GM19324 (cell line): ENCODE results near the gene TRIM26.
A peak's percentile ranks its signal among the peaks of the same experiment; 100 is the strongest.

Source experiments
- ATAC-seq: cut with Tn5 transposase; IDR thresholded peaks from one replicate; pipeline ENCODE4 v1.9.1; 2021; ENCODE audit warnings: mild to moderate bottlenecking, moderate library complexity; ENCODE audit not compliant: unreplicated experiment, low FRiP score

TRIM26 gene

GRCh38 chr6:30211306-30211705 lies 1.9 kb downstream of the TRIM26 start:
- ATAC-seq = no peak

GRCh38 chr6:30207619-30208295 lies 5.4 kb downstream of the TRIM26 start:
- ATAC-seq = no peak

GRCh38 chr6:30206799-30207618 lies 6.2 kb downstream of the TRIM26 start:
- no peak for ATAC-seq

GRCh38 chr6:30206152-30206551 lies 7.1 kb downstream of the TRIM26 start:
- ATAC-seq = no peak

- ATAC-seq = no peak
These were observed 9.1 kb downstream of the TRIM26 start for GRCh38 chr6:30204116-30204515.

GRCh38 chr6:30202366-30202765 lies 10.8 kb downstream of the TRIM26 start:
- ATAC-seq = no peak

GRCh38 chr6:30200551-30201281 lies 12.5 kb downstream of the TRIM26 start:
- ATAC-seq = peak; percentile 63

GRCh38 chr6:30198166-30199084 lies 14.8 kb downstream of the TRIM26 start:
- ATAC-seq = no peak

GRCh38 chr6:30196376-30196775 lies 16.8 kb downstream of the TRIM26 start:
- no peak for ATAC-seq

- ATAC-seq = no peak
These were observed 17.3 kb downstream of the TRIM26 start for GRCh38 chr6:30195951-30196350.

GRCh38 chr6:30194797-30195690 lies 18.2 kb downstream of the TRIM26 start:
- no peak for ATAC-seq

- no peak for ATAC-seq
These were observed 21.1 kb downstream of the TRIM26 start for GRCh38 chr6:30192076-30192475.

GRCh38 chr6:30188541-30188940 lies 24.7 kb downstream of the TRIM26 start:
- ATAC-seq = no peak

- ATAC-seq = no peak
These were observed 27.2 kb downstream of the TRIM26 start for GRCh38 chr6:30185846-30186484.

GRCh38 chr6:30184417-30185031 lies 28.7 kb downstream of the TRIM26 start:
- ATAC-seq = no peak

- ATAC-seq = no peak
These were observed 33.1 kb downstream of the TRIM26 start for GRCh38 chr6:30180145-30180544.

- ATAC-seq = no peak
These were observed 34.4 kb downstream of the TRIM26 start for GRCh38 chr6:30178837-30179236.

- ATAC-seq = no peak
These were observed 37.4 kb downstream of the TRIM26 start for GRCh38 chr6:30175765-30176164.
